ENCODE measurements around the gene ITGB4. TPM values are rescaled to one million over a fixed set of nuclear protein-coding genes. Genes with fewer than 3 reads are reported as not detected.

ITGB4 gene
- total and polyA plus RNA-seq, 2 experiments from 2014 or later: 6.1 to 9.7 TPM

DNA sequence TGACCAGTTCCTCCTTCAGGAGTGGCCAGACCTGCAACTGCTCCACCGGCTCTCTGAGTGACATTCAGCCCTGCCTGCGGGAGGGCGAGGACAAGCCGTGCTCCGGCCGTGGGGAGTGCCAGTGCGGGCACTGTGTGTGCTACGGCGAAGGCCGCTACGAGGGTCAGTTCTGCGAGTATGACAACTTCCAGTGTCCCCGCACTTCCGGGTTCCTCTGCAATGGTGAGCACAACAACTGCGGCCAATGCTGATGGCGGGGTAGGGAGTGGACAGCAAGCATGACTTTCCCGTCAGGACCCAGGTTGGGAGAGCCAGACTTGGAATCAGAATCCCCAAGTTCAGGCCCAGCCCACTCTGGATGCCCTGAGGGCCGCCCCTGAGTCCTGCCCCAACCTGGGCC is 12.2 kb downstream of the ITGB4 start:
- Histone ChIP-seq H3K79me2 (replicated peaks; ENCODE audit: insufficient read depth) (no peaks in the 10 kb centered on the region), H3K36me3 (ENCODE audit: insufficient read depth) (no peaks in the 10 kb centered on the region), H3K4me2 (no peak overlapping the region), H3K9me2 (ENCODE audit: insufficient read depth) (no peaks in the 10 kb centered on the region), H3F3A (replicated peaks; ENCODE audit: low read depth) (no peaks in the 10 kb centered on the region), H2AFZ (no peak overlapping the region), H3K4me1 (ENCODE audit: insufficient read depth) (no peaks in the 10 kb centered on the region), H3K4me3 (no peak overlapping the region), H4K20me1 (replicated peaks; ENCODE audit: insufficient read depth) (no peaks in the 10 kb centered on the region), H3K27me3 (ENCODE audit: insufficient read depth) (no peaks in the 10 kb centered on the region), H3K27ac (ENCODE audit: low read depth) (no peak overlapping the region)
- Mint-ChIP-seq H3K9me3 (no peaks in the 10 kb centered on the region), H3K27me3 (ENCODE audit: insufficient read depth, low read depth, poor library complexity) (peaks cover 2% of the 10 kb centered on the region), H3K27ac (no peak overlapping the region), H3K4me3 (no peak overlapping the region), H3K36me3 (ENCODE audit: low read depth) (no peaks in the 10 kb centered on the region; the same call in 2 of the 3 replicates), H3K4me1 (0 out of 3 replicates have a peak, but pooled peaks cover 6% of the 10 kb centered on the region)
- ATAC-seq (no peak), DNase-seq (ENCODE audit: low spot score) (no peak)
- TF ChIP-seq CREB1 (CRISPR knock-in tag; IDR thresholded peaks at IDR 0.05; ENCODE audit: low read depth) (no peak), ZNF114 (CRISPR knock-in tag; IDR thresholded peaks at IDR 0.05) (no peak), EZH2phosphoT487 (IDR thresholded peaks at IDR 0.05; ENCODE audit: unreplicated experiment) (no peak), ZNF331 (CRISPR knock-in tag; IDR thresholded peaks at IDR 0.05; ENCODE audit: low read depth) (no peak), NANOG (IDR thresholded peaks at IDR 0.05; ENCODE audit: borderline replicate concordance) (no peak), POLR2AphosphoS5 (IDR thresholded peaks at IDR 0.05; ENCODE audit: low read depth) (no peak), STAT1 (IDR thresholded peaks at IDR 0.05; ENCODE audit: unreplicated experiment) (no peak), JUNB (IDR thresholded peaks at IDR 0.05; ENCODE audit: unreplicated experiment) (no peak), ETS1 (IDR thresholded peaks at IDR 0.05) (no peak), REST (IDR thresholded peaks at IDR 0.05; ENCODE audit: unreplicated experiment) (no peak), CTCF (conservative IDR thresholded peaks at IDR 0.05; ENCODE audit: low read depth in 2 of 2) (no peak)
- TF ChIP-seq, protein P1, sequence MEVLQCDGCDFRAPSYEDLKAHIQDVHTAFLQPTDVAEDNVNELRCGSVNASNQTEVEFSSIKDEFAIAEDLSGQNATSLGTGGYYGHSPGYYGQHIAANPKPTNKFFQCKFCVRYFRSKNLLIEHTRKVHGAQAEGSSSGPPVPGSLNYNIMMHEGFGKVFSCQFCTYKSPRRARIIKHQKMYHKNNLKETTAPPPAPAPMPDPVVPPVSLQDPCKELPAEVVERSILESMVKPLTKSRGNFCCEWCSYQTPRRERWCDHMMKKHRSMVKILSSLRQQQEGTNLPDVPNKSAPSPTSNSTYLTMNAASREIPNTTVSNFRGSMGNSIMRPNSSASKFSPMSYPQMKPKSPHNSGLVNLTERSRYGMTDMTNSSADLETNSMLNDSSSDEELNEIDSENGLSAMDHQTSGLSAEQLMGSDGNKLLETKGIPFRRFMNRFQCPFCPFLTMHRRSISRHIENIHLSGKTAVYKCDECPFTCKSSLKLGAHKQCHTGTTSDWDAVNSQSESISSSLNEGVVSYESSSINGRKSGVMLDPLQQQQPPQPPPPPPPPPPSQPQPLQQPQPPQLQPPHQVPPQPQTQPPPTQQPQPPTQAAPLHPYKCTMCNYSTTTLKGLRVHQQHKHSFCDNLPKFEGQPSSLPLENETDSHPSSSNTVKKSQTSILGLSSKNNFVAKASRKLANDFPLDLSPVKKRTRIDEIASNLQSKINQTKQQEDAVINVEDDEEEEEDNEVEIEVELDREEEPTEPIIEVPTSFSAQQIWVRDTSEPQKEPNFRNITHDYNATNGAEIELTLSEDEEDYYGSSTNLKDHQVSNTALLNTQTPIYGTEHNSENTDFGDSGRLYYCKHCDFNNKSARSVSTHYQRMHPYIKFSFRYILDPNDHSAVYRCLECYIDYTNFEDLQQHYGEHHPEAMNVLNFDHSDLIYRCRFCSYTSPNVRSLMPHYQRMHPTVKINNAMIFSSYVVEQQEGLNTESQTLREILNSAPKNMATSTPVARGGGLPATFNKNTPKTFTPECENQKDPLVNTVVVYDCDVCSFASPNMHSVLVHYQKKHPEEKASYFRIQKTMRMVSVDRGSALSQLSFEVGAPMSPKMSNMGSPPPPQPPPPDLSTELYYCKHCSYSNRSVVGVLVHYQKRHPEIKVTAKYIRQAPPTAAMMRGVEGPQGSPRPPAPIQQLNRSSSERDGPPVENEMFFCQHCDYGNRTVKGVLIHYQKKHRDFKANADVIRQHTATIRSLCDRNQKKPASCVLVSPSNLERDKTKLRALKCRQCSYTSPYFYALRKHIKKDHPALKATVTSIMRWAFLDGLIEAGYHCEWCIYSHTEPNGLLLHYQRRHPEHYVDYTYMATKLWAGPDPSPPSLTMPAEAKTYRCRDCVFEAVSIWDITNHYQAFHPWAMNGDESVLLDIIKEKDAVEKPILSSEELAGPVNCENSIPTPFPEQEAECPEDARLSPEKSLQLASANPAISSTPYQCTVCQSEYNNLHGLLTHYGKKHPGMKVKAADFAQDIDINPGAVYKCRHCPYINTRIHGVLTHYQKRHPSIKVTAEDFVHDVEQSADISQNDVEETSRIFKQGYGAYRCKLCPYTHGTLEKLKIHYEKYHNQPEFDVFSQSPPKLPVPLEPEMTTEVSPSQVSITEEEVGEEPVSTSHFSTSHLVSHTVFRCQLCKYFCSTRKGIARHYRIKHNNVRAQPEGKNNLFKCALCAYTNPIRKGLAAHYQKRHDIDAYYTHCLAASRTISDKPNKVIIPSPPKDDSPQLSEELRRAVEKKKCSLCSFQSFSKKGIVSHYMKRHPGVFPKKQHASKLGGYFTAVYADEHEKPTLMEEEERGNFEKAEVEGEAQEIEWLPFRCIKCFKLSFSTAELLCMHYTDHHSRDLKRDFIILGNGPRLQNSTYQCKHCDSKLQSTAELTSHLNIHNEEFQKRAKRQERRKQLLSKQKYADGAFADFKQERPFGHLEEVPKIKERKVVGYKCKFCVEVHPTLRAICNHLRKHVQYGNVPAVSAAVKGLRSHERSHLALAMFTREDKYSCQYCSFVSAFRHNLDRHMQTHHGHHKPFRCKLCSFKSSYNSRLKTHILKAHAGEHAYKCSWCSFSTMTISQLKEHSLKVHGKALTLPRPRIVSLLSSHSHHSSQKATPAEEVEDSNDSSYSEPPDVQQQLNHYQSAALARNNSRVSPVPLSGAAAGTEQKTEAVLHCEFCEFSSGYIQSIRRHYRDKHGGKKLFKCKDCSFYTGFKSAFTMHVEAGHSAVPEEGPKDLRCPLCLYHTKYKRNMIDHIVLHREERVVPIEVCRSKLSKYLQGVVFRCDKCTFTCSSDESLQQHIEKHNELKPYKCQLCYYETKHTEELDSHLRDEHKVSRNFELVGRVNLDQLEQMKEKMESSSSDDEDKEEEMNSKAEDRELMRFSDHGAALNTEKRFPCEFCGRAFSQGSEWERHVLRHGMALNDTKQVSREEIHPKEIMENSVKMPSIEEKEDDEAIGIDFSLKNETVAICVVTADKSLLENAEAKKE (CRISPR knock-in tag; IDR thresholded peaks at IDR 0.05): no peak

Measured in GM23338 (cell line).